Chondrocyte (in vitro differentiated cells): Measurements from ENCODE around the gene RSPH1. TPM values are rescaled to one million over a fixed set of nuclear protein-coding genes. Genes with fewer than 3 reads are reported as not detected.

ENCODE experiments used
- DNase-seq: peaks from one replicate; pipeline ENCODE4 v3.0.0; 2021; ENCODE audit warnings: mixed read lengths, low spot score
- H3K27ac Mint-ChIP-seq: one replicate; pipeline ENCODE4 v1.8.0; 2021; ENCODE audit warnings: mild to moderate bottlenecking, moderate library complexity, mixed read lengths; ENCODE audit not compliant: unreplicated experiment
- H3K27me3 Mint-ChIP-seq: 2 replicates; pipeline ENCODE4 v1.8.0; 2021; ENCODE audit warnings: low read depth, mixed read lengths
- H3K36me3 Mint-ChIP-seq: 2 replicates; pipeline ENCODE4 v1.8.0; 2021; ENCODE audit warnings: low read depth, mixed read lengths
- H3K4me1 Mint-ChIP-seq: 2 replicates; pipeline ENCODE4 v1.8.0; 2021; ENCODE audit warnings: low read depth, mild to moderate bottlenecking, mixed read lengths
- H3K4me3 Mint-ChIP-seq: one replicate; pipeline ENCODE4 v1.8.0; 2021; ENCODE audit warnings: mild to moderate bottlenecking, moderate library complexity, mixed read lengths; ENCODE audit not compliant: unreplicated experiment
- H3K9me3 Mint-ChIP-seq: 2 replicates; pipeline ENCODE4 v1.8.0; 2021; ENCODE audit warnings: low read depth, mixed read lengths
- total RNA-seq: library from RNA; stranded (reverse); gene quantifications from 3 replicates; pipeline ENCODE4 v1.2.1, GENCODE V29; 2021
- TF ChIP-seq, protein P1 (sequence below): fragments of 200-600 bp; sonication (generic); IDR thresholded peaks from 2 replicates; pipeline ENCODE4 v1.5.0; 2021; ENCODE audit warnings: antibody characterized with exemption, mild to moderate bottlenecking, moderate library complexity

RSPH1 gene
- total RNA-seq, 1 donor from 2014 or later = 0.15 TPM

DNA sequence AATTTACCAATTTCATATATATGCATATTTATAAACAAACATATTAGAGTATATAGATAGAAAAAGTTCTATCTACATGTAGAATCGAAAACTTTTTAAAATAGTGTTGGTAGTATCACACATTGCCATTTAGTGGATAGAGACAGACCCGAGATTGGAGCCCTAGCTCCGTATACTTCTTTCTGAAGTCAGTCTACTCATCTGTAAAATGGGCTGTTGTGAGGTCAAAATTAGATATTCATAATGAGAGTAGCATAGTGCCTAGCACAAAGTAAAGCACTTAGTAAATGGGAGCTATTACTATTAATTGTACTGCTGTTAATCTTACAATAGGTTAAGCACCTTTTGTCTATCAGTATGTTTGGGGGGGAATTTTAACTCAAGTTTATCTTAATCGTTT, 4.2 kb upstream of the RSPH1 start:
- Mint-ChIP-seq H3K9me3 (no peaks in the 10 kb centered on the region), H3K4me1 (peaks cover 13% of the 10 kb centered on the region), H3K36me3 (no peaks in the 10 kb centered on the region), H3K4me3 (no peak overlapping the region), H3K27ac (no peak overlapping the region), H3K27me3 (peaks cover 3% of the 10 kb centered on the region)
- no peak for DNase-seq
- TF ChIP-seq, protein P1, sequence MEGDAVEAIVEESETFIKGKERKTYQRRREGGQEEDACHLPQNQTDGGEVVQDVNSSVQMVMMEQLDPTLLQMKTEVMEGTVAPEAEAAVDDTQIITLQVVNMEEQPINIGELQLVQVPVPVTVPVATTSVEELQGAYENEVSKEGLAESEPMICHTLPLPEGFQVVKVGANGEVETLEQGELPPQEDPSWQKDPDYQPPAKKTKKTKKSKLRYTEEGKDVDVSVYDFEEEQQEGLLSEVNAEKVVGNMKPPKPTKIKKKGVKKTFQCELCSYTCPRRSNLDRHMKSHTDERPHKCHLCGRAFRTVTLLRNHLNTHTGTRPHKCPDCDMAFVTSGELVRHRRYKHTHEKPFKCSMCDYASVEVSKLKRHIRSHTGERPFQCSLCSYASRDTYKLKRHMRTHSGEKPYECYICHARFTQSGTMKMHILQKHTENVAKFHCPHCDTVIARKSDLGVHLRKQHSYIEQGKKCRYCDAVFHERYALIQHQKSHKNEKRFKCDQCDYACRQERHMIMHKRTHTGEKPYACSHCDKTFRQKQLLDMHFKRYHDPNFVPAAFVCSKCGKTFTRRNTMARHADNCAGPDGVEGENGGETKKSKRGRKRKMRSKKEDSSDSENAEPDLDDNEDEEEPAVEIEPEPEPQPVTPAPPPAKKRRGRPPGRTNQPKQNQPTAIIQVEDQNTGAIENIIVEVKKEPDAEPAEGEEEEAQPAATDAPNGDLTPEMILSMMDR = no peak

DNA sequence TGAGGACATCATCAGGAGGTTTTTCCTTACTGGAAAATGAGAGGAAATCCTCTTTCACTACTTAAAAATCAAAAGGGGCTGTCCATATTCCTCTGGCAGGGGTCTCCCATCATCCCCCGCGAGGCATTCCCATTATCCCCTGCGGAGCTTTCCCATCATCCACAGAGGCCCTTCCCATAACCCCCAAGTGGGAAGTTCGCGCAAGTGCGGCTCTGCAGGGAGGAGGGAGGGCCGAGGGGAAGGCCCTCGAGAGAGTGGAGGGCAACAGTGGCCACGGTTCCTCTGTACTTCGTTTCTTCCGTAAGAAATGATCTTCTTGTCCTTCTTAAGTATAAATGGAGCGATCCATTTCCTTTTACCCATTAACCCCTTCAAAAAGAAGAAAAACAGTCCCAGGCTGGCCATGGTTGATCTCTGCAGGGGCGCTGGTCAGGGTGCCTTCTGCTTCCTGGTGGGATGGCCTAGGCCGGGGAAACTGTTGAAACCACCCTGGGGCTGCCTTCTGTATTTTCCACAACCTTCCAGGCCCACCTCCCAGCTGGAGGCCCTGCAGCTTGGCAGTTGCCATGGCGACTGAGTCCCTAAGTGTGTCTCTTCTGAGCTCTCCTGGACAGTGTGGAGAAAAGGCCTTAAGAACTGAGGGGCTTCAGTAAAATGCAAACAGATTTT, 3.6 kb upstream of the RSPH1 start:
- DNase-seq = peak; percentile 64
- Mint-ChIP-seq H3K4me1 (peaks cover 13% of the 10 kb centered on the region), H3K27ac (no peak overlapping the region), H3K9me3 (no peaks in the 10 kb centered on the region), H3K36me3 (no peaks in the 10 kb centered on the region), H3K4me3 (no peak overlapping the region), H3K27me3 (no peaks in the 10 kb centered on the region)
- TF ChIP-seq, protein P1 = no peak

DNA sequence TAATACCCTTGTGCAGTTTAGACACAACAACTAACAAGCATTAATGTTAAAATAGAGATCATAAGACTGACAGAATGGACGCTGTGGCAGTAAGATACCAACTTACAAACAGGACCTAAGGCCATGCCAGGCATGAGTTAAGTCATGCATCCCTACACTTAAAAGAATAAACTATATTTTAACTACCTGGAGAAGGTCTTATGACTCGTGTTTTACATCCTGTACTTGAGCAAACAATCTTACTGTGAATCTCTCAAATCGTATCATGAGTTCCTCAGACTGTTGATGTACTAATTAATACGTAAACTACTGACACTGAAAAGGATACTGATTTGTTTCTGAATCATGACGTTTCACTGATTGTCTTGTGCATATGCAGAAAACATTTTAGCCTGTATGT, 2.0 kb upstream of the RSPH1 start:
- Mint-ChIP-seq H3K27ac (no peak overlapping the region), H3K27me3 (no peaks in the 10 kb centered on the region), H3K4me3 (no peak overlapping the region), H3K36me3 (no peaks in the 10 kb centered on the region), H3K9me3 (no peaks in the 10 kb centered on the region), H3K4me1 (peaks cover 13% of the 10 kb centered on the region)
- DNase-seq = no peak
- TF ChIP-seq, protein P1 = no peak

DNA sequence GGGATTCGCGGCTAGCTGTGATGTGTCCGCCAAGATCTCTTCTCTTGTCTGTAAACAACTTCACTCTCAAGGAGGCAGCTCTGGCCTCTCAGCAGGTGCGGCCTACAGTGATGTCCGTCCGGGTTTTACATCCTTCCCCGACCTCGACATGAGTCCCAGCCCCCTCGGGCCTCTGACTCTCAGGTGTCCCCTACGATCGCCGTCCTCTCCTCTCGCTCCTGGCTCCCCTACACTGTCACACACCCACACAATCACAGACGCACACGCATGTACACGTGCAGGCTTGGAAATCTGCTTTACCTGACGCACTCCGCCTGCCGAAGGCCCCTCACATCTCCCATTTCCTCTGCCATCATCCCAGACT, 797 bp upstream of the RSPH1 start:
- TF ChIP-seq, protein P1 = no peak
- H3K9me3 Mint-ChIP-seq = no peaks in the 10 kb centered on the region
- H3K36me3 Mint-ChIP-seq = no peaks in the 10 kb centered on the region
- H3K4me1 Mint-ChIP-seq = peaks cover 13% of the 10 kb centered on the region
- no peaks in the 10 kb centered on the region for H3K27me3 Mint-ChIP-seq
- peak overlapping the region; percentile 91 for H3K4me3 Mint-ChIP-seq
- DNase-seq = no peak
- H3K27ac Mint-ChIP-seq = peak overlapping the region; percentile 82

DNA sequence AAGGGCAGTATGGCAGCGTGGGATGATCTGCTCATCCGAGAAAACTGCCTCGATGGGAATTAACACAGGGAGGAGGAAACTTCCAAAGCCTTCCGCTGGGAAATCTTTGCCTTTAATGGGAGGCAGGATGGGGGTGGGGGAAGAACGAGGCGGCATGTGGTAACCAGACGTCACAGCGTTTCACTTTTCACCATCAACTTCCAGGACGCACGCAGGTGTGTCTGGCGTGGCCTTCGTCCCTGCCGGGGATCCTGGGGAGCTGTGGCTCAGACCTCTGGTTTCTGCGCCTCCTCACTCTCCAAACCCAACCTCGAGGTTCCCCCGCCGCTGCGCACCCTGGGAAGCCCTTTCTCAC, 282 bp downstream of the RSPH1 start:
- TF ChIP-seq, protein P1 = no peak
- Mint-ChIP-seq H3K4me3 (peak overlapping the region; percentile 91), H3K27ac (peak overlapping the region; percentile 76), H3K27me3 (no peaks in the 10 kb centered on the region), H3K4me1 (peaks cover 13% of the 10 kb centered on the region), H3K9me3 (no peaks in the 10 kb centered on the region), H3K36me3 (no peaks in the 10 kb centered on the region)
- no peak for DNase-seq
